Measurements from ENCODE around the gene ADGRV1. TPM values are rescaled to one million over a fixed set of nuclear protein-coding genes. Genes with fewer than 3 reads are reported as not detected.
A peak's percentile ranks its signal among the peaks of the same experiment; 100 is the strongest.

Gene ADGRV1
- total and polyA plus RNA-seq, 7 donors, result 0.05 to 0.83 (median 0.11) TPM; not detected in 1

DNA sequence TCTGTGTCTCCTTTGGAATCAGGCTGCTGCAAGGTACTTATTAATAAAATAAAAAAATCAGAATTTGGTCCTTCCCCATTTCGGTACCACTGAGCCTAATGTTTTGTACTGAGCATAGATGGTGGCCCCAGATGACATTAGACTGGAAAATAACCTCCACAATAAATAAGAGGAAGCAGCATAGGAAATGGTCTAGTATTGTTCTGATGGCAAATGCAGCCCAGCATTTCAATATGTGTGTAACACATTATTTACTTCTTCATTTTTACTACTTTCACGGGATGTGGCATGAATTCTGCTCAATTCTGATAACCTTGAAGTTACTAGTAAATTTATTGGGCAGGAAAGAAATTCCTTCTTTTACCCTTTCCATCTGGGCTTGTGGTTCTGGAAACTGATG, 295.6 kb downstream of the ADGRV1 start:
- ATAC-seq (no peak), DNase-seq (no peak)
- Histone ChIP-seq H3K9me3 (no peaks in the 10 kb centered on the region), H3K36me3 (ENCODE audit: insufficient read depth in 1 of 2, low read depth in 1 of 2) (no peaks in the 10 kb centered on the region), H3K27ac (no peak overlapping the region), H3K27me3 (ENCODE audit: insufficient read depth in 3 of 3, low read length in 2 of 3) (no peaks in the 10 kb centered on the region), H3K4me3 (no peak overlapping the region), H3K4me1 (no peaks in the 10 kb centered on the region)
- WGBS, 3 donors, result 60 to 75% (median 73%) methylated on average over 2 of the region's 2 CpGs
- TF ChIP-seq, protein P1, sequence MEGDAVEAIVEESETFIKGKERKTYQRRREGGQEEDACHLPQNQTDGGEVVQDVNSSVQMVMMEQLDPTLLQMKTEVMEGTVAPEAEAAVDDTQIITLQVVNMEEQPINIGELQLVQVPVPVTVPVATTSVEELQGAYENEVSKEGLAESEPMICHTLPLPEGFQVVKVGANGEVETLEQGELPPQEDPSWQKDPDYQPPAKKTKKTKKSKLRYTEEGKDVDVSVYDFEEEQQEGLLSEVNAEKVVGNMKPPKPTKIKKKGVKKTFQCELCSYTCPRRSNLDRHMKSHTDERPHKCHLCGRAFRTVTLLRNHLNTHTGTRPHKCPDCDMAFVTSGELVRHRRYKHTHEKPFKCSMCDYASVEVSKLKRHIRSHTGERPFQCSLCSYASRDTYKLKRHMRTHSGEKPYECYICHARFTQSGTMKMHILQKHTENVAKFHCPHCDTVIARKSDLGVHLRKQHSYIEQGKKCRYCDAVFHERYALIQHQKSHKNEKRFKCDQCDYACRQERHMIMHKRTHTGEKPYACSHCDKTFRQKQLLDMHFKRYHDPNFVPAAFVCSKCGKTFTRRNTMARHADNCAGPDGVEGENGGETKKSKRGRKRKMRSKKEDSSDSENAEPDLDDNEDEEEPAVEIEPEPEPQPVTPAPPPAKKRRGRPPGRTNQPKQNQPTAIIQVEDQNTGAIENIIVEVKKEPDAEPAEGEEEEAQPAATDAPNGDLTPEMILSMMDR (IDR thresholded peaks at IDR 0.05), result no peak
- intact Hi-C loops (cut with DNase I), result no loop called here

DNA sequence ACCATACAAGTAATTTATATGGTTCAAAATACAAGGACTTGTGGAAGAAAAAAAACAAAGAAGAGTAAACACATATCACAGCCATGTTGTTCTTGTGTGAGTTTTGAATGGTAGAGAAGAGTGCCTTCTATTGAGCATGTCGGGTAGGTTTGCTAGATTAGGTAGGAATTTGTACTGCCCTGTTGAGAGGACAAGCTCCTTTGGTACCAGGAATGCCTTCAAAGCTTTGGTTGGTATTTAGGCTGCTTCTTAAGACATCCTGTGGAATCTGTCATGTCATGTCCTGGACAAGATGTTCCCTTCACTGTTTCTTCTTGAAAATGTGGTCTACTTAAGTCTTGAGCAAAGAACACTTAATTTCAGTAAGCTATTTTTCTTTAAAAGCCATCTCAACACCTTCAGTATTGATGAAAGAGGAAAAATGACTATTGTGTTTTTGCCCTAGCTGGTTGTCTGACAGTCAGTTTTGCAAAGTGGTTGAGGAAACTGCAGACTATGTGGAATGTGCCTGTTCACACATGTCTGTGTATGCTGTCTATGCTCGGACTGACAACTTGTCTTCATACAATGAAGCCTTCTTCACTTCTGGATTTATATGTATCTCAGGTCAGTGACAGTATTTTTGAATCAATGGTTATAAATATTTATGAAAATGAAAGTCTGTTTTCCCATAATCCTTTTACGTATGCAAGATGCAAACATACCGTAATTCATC, 296.9 kb downstream of the ADGRV1 start:
- Histone ChIP-seq H3K9me3 (no peaks in the 10 kb centered on the region), H3K27ac (no peak overlapping the region), H3K4me1 (no peaks in the 10 kb centered on the region), H3K27me3 (ENCODE audit: insufficient read depth in 3 of 3, low read length in 2 of 3) (no peaks in the 10 kb centered on the region), H3K4me3 (no peak overlapping the region), H3K36me3 (ENCODE audit: insufficient read depth in 1 of 2, low read depth in 1 of 2) (no peaks in the 10 kb centered on the region)
- intact Hi-C loops (cut with DNase I), result no loop called here
- TF ChIP-seq, protein P1 (IDR thresholded peaks at IDR 0.05), result no peak
- DNase-seq (no peak), ATAC-seq (peak in 1 of 4 donors; percentile 24)
- WGBS, 3 donors, result 87 to 90% (median 89%) methylated on average over 4 of the region's 4 CpGs

DNA sequence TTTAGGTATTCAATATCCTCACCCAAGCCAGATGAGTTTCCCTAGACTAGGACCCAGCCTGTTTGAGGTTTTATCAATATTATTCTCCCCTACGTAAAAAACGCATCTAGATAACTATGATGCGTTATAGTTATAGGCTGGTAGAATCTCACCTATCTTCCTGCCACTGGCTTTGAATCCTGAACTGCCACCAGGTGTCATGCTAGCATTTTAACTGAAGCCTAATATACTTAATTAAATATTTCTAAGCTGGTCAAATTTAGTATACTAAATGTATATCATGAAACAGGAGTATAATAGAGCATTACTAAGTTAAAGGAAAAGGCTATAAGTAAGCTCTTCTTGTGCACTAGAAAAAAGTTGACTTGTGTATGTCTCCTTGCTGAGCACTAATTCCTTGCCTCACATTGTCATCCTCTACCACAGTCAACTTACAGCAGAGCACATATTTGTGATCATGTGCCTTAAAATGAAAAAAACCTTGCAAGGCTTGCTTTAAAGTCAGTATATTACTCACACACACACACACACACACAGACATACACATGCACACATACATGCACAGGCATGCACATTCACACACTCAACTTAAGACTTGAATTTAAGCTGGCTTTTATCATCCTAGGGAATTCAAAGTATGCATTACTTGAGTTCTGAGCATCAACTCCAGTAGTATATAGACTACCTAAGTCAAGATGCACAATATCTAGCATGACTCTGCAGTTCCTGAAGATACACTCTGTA, 303.4 kb downstream of the ADGRV1 start:
- WGBS, 3 donors, result 94 to 95% (median 95%) methylated on average over 3 of the region's 3 CpGs
- ATAC-seq (no peak), DNase-seq (no peak)
- H3K9me3 ChIP-seq, result no peaks in the 10 kb centered on the region
- no peak overlapping the region for H3K27ac ChIP-seq
- TF ChIP-seq, protein P1 (IDR thresholded peaks at IDR 0.05), result no peak
- no peaks in the 10 kb centered on the region for H3K36me3 ChIP-seq (ENCODE audit: insufficient read depth in 1 of 2, low read depth in 1 of 2)
- intact Hi-C loops (cut with DNase I), result loop anchor here (10.0 kb wide), 3 partner anchors 353 to 523 kb away; partner anchors contain the start of gene ARRDC3 (in 1 of the 2)
- no peak overlapping the region for H3K4me3 ChIP-seq
- H3K4me1 ChIP-seq, result no peaks in the 10 kb centered on the region
- H3K27me3 ChIP-seq (ENCODE audit: insufficient read depth in 3 of 3, low read length in 2 of 3), result no peaks in the 10 kb centered on the region

DNA sequence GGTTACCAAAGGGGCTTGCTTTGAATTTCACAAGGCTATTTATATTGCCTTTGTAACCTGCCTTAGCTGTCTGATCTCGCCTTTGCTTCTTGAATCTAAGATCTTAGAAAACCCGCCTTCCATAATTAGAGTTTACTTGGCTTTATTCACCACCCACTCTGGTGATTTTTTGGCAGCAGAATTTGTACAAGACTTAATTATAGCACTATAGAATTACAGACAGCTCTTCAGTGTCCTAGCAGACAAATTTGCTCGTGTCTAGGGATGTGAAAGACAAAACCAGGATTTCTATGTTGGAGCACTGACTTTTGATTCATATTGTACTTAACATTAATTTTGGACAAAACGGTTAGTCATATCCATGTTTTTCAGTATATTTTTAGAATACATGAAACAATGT, 306.6 kb downstream of the ADGRV1 start:
- intact Hi-C loops (cut with DNase I), result loop anchor here (5.0 to 10.0 kb wide), 5 partner anchors 237 to 552 kb away; partner anchors contain the start of gene ARRDC3 (in 1 of the 2)
- H3K36me3 ChIP-seq (ENCODE audit: insufficient read depth in 1 of 2, low read depth in 1 of 2), result no peaks in the 10 kb centered on the region
- no peak for DNase-seq
- TF ChIP-seq, protein P1 (IDR thresholded peaks at IDR 0.05), result no peak
- H3K4me3 ChIP-seq, result no peak overlapping the region
- H3K9me3 ChIP-seq, result no peaks in the 10 kb centered on the region
- no peaks in the 10 kb centered on the region for H3K4me1 ChIP-seq
- no peaks in the 10 kb centered on the region for H3K27me3 ChIP-seq (ENCODE audit: insufficient read depth in 3 of 3, low read length in 2 of 3)
- ATAC-seq, result peak in 1 of 4 donors; percentile 64
- H3K27ac ChIP-seq, result no peak overlapping the region
- 34 to 76% (median 54%) methylated on average over 4 of the region's 4 CpGs for WGBS, 3 donors
